ENCODE measurements around the gene ZNF408.

The ZNF408 gene

GRCh38 chr11:46676436-46677158 is 24.2 kb upstream of the ZNF408 start:
- DNase-seq (ENCODE audit: low read depth): no peak

- no peak for DNase-seq (ENCODE audit: low read depth)
Measured at GRCh38 chr11:46677169-46677568, 23.7 kb upstream of the ZNF408 start.

GRCh38 chr11:46677991-46678740 is 22.7 kb upstream of the ZNF408 start:
- no peak for DNase-seq (ENCODE audit: low read depth)

- no peak for DNase-seq (ENCODE audit: low read depth)
Measured at GRCh38 chr11:46678741-46679130, 22.1 kb upstream of the ZNF408 start.

- no peak for DNase-seq (ENCODE audit: low read depth)
Measured at GRCh38 chr11:46679241-46680163, 21.3 kb upstream of the ZNF408 start.

- no peak for DNase-seq (ENCODE audit: low read depth)
Measured at GRCh38 chr11:46680164-46680760, 20.6 kb upstream of the ZNF408 start.

GRCh38 chr11:46680815-46681214 is 20.0 kb upstream of the ZNF408 start:
- DNase-seq (ENCODE audit: low read depth): no peak

GRCh38 chr11:46681814-46682213 is 19.0 kb upstream of the ZNF408 start:
- no peak for DNase-seq (ENCODE audit: low read depth)

- DNase-seq (ENCODE audit: low read depth): no peak
Measured at GRCh38 chr11:46682773-46683752, 17.8 kb upstream of the ZNF408 start.

GRCh38 chr11:46684367-46684766 is 16.5 kb upstream of the ZNF408 start:
- no peak for DNase-seq (ENCODE audit: low read depth)

- DNase-seq (ENCODE audit: low read depth): no peak
Measured at GRCh38 chr11:46686886-46687795, 13.7 kb upstream of the ZNF408 start.

- no peak for DNase-seq (ENCODE audit: low read depth)
Measured at GRCh38 chr11:46690702-46691101, 10.1 kb upstream of the ZNF408 start.

- DNase-seq (ENCODE audit: low read depth): no peak
Measured at GRCh38 chr11:46692450-46692849, 8.4 kb upstream of the ZNF408 start.

- DNase-seq (ENCODE audit: low read depth): no peak
Measured at GRCh38 chr11:46693597-46694012, 7.2 kb upstream of the ZNF408 start.

- DNase-seq (ENCODE audit: low read depth): no peak
Measured at GRCh38 chr11:46694072-46694471, 6.8 kb upstream of the ZNF408 start.

GRCh38 chr11:46694607-46695006 is 6.2 kb upstream of the ZNF408 start:
- no peak for DNase-seq (ENCODE audit: low read depth)

- DNase-seq (ENCODE audit: low read depth): no peak
Measured at GRCh38 chr11:46695345-46696211, 5.3 kb upstream of the ZNF408 start.

GRCh38 chr11:46696212-46696558 is 4.6 kb upstream of the ZNF408 start:
- no peak for DNase-seq (ENCODE audit: low read depth)

GRCh38 chr11:46697303-46697702 is 3.5 kb upstream of the ZNF408 start:
- DNase-seq (ENCODE audit: low read depth): no peak

All from activated gamma-delta T cell treated with anti-CD3 and anti-CD28 coated beads, Interleukin-2, amount 50 U/mL, for 16 hours (primary cell).